ENCODE data around the gene FZD1. TPM values are rescaled to one million over a fixed set of nuclear protein-coding genes. Genes with fewer than 3 reads are reported as not detected.

Gene FZD1
- total RNA-seq, 1 experiment from 2014 or later = 2.8 TPM

GRCh38 chr7:91249506-91250233, 14.6 kb upstream of the FZD1 start:
- Histone ChIP-seq H3K4me1 (replicated peaks; ENCODE audit: insufficient read depth) (no peaks in the 10 kb centered on the region), H4K20me1 (ENCODE audit: insufficient read depth) (no peaks in the 10 kb centered on the region), H3K27me3 (ENCODE audit: insufficient read depth, low read depth) (no peaks in the 10 kb centered on the region), H3K9me2 (ENCODE audit: insufficient read depth) (no peaks in the 10 kb centered on the region), H3F3A (ENCODE audit: insufficient read depth, low read depth) (no peaks in the 10 kb centered on the region), H3K4me2 (no peak overlapping the region), H3K36me3 (ENCODE audit: low read depth) (no peaks in the 10 kb centered on the region), H3K79me2 (ENCODE audit: low read depth) (no peaks in the 10 kb centered on the region), H3K9me3 (ENCODE audit: insufficient read depth, low read depth) (no peaks in the 10 kb centered on the region), H2AFZ (no peak overlapping the region), H3K4me3 (no peak overlapping the region), H3K27ac (no peak overlapping the region)
- BruUV-seq (replicated peaks) = no TSS peak
- ChIA-PET CTCF (no interaction called here), POLR2A (ENCODE audit: unreplicated experiment) (no interaction called here)
- intact Hi-C loops (cut with micrococcal nuclease; ENCODE audit: unreplicated experiment) = loop anchor here (1.0 kb wide), 1 partner anchor 15 kb away; the partner anchor contains the start of gene FZD1
- no peak for TF ChIP-seq CTCF (conservative IDR thresholded peaks at IDR 0.05)
- no peak for TF ChIP-seq EZH2 (IDR thresholded peaks at IDR 0.05; ENCODE audit: low read depth)
- DNase-seq = peak; percentile 66 to 68

GRCh38 chr7:91250706-91251105, 13.5 kb upstream of the FZD1 start:
- no TSS peak for BruUV-seq (replicated peaks)
- CTCF ChIA-PET = no interaction called here
- H3K9me2 ChIP-seq (ENCODE audit: insufficient read depth) = no peaks in the 10 kb centered on the region

GRCh38 chr7:91251877-91252276, 12.4 kb upstream of the FZD1 start:
- no peak overlapping the region for H3K27ac ChIP-seq
- no peaks in the 10 kb centered on the region for H3K36me3 ChIP-seq (ENCODE audit: low read depth)
- no peaks in the 10 kb centered on the region for H3K79me2 ChIP-seq (ENCODE audit: low read depth)
- no peaks in the 10 kb centered on the region for H4K20me1 ChIP-seq (ENCODE audit: insufficient read depth)
- ChIA-PET CTCF (interaction anchor here (0.6 kb wide), 1 partner anchor 36 kb away, joined by 3 read pairs; no protein-coding TSS in a partner anchor), POLR2A (ENCODE audit: unreplicated experiment) (interaction anchor here (0.6 kb wide), 1 partner anchor 345 kb away, joined by 7 read pairs; no protein-coding TSS in a partner anchor)
- H2AFZ ChIP-seq = no peak overlapping the region
- H3F3A ChIP-seq (ENCODE audit: insufficient read depth, low read depth) = no peaks in the 10 kb centered on the region
- no peak for TF ChIP-seq CTCF (conservative IDR thresholded peaks at IDR 0.05)
- TF ChIP-seq EZH2 (IDR thresholded peaks at IDR 0.05; ENCODE audit: low read depth) = no peak
- no peaks in the 10 kb centered on the region for H3K4me1 ChIP-seq (replicated peaks; ENCODE audit: insufficient read depth)
- no peaks in the 10 kb centered on the region for H3K27me3 ChIP-seq (ENCODE audit: insufficient read depth, low read depth)
- intact Hi-C loops (cut with micrococcal nuclease; ENCODE audit: unreplicated experiment) = no loop called here
- no peak overlapping the region for H3K4me2 ChIP-seq
- no peak for DNase-seq
- no peak overlapping the region for H3K4me3 ChIP-seq
- H3K9me2 ChIP-seq (ENCODE audit: insufficient read depth) = no peaks in the 10 kb centered on the region
- no TSS peak for BruUV-seq (replicated peaks)
- no peaks in the 10 kb centered on the region for H3K9me3 ChIP-seq (ENCODE audit: insufficient read depth, low read depth)

More at GRCh38 chr7:91250706-91251105, 13.5 kb upstream of the FZD1 start:
- Histone ChIP-seq H3K79me2 (ENCODE audit: low read depth) (no peaks in the 10 kb centered on the region), H3K36me3 (ENCODE audit: low read depth) (no peaks in the 10 kb centered on the region), H3K4me2 (no peak overlapping the region), H3K4me1 (replicated peaks; ENCODE audit: insufficient read depth) (no peaks in the 10 kb centered on the region), H3K4me3 (no peak overlapping the region), H3K27me3 (ENCODE audit: insufficient read depth, low read depth) (no peaks in the 10 kb centered on the region), H4K20me1 (ENCODE audit: insufficient read depth) (no peaks in the 10 kb centered on the region), H3F3A (ENCODE audit: insufficient read depth, low read depth) (no peaks in the 10 kb centered on the region), H3K9me3 (ENCODE audit: insufficient read depth, low read depth) (no peaks in the 10 kb centered on the region), H3K27ac (no peak overlapping the region), H2AFZ (no peak overlapping the region)
- DNase-seq = no peak
- no peak for TF ChIP-seq CTCF (conservative IDR thresholded peaks at IDR 0.05)
- TF ChIP-seq EZH2 (IDR thresholded peaks at IDR 0.05; ENCODE audit: low read depth) = no peak
- intact Hi-C loops (cut with micrococcal nuclease; ENCODE audit: unreplicated experiment) = loop anchor here (1.0 kb wide), 1 partner anchor 14 kb away; the partner anchor contains the start of gene FZD1
- POLR2A ChIA-PET (ENCODE audit: unreplicated experiment) = no interaction called here

All from PC-9 (cell line).